CD4-positive, CD25-positive, alpha-beta regulatory T cell (primary cell): ENCODE data around the gene UBQLN1. TPM values are rescaled to one million over a fixed set of nuclear protein-coding genes. Genes with fewer than 3 reads are reported as not detected.

Experiments
- ATAC-seq, 2 donors: fragments of 150-1000 bp; cut with Tn5 transposase; one replicate each; pipeline ENCODE4 v1.10.0; 2021; ENCODE audit warnings: low read depth in 2 of 2, moderate number of reproducible peaks in 2 of 2, moderate library complexity in 1 of 2
- DNase-seq, 3 donors: peaks; one replicate each; pipeline versions ENCODE4 v3.0.0 to v3.0.0-alpha.2; 2012 to 2022; ENCODE audit warnings: mixed read lengths in 1 of 3
- H3K27ac ChIP-seq: one replicate; pipeline ENCODE4 v1.7.0; 2013; ENCODE audit warnings: mild to moderate bottlenecking, low read length; ENCODE audit not compliant: insufficient read depth, poor library complexity, severe bottlenecking
- H3K27me3 ChIP-seq: one replicate; pipeline ENCODE4 v1.7.0; 2013; ENCODE audit warnings: low read length; ENCODE audit not compliant: control insufficient read depth, insufficient read depth
- H3K36me3 ChIP-seq: one replicate; pipeline ENCODE4 v1.7.0; 2013; ENCODE audit warnings: mild to moderate bottlenecking, low read length, moderate library complexity; ENCODE audit not compliant: control insufficient read depth, insufficient read depth
- H3K4me1 ChIP-seq: 2 replicates; pipeline ENCODE4 v1.7.0; 2013; ENCODE audit warnings: mild to moderate bottlenecking, low read length; ENCODE audit not compliant: insufficient read depth, control insufficient read depth, poor library complexity, severe bottlenecking
- H3K4me3 ChIP-seq: one replicate; pipeline ENCODE4 v1.7.0; 2013; ENCODE audit warnings: low read depth, mild to moderate bottlenecking, low read length, moderate library complexity
- H3K9me3 ChIP-seq, 2 experiments: 1 replicate in 1 of 2; 2 replicates in 1 of 2; pipeline ENCODE4 v1.7.0; 2013; ENCODE audit warnings: low read length in 2 of 2, mild to moderate bottlenecking in 1 of 2, moderate library complexity in 1 of 2; ENCODE audit not compliant: control insufficient read depth in 2 of 2
- H3K27ac Mint-ChIP-seq, 3 donors: one replicate each; pipeline ENCODE4 v1.8.0; 2020 to 2022; ENCODE audit warnings: mild to moderate bottlenecking in 3 of 3, mixed read lengths in 3 of 3, moderate library complexity in 2 of 3
- H3K27me3 Mint-ChIP-seq: one replicate; pipeline ENCODE4 v1.8.0; 2022; ENCODE audit warnings: mild to moderate bottlenecking, mixed read lengths
- H3K36me3 Mint-ChIP-seq: one replicate; pipeline ENCODE4 v1.8.0; 2020; ENCODE audit warnings: mixed read lengths
- H3K4me1 Mint-ChIP-seq, 4 donors: one replicate each; pipeline ENCODE4 v1.8.0; 2020 to 2022; ENCODE audit warnings: mixed read lengths in 4 of 4, mild to moderate bottlenecking in 1 of 4
- H3K4me3 Mint-ChIP-seq, 4 donors: one replicate each; pipeline ENCODE4 v1.8.0; 2020 to 2022; ENCODE audit warnings: mild to moderate bottlenecking in 4 of 4, mixed read lengths in 4 of 4, moderate library complexity in 3 of 4
- H3K9me3 Mint-ChIP-seq, 7 donors: one replicate each; pipeline ENCODE4 v1.8.0; 2020 to 2022; ENCODE audit warnings: mixed read lengths in 7 of 7, mild to moderate bottlenecking in 3 of 7, moderate library complexity in 2 of 7
- polyA plus RNA-seq, 4 donors: library from polyadenylated mRNA; unstranded; fragments of 300-500 nt; fragmentation: Illumina TruSeq; gene quantifications; one replicate each; pipeline ENCODE4 v1.2.3, GENCODE V29; 2021
- total RNA-seq: library from RNA; stranded (reverse); gene quantifications from one replicate; pipeline ENCODE4 v1.2.3, GENCODE V29; 2022

Gene UBQLN1
- total and polyA plus RNA-seq, 5 donors from 2014 or later: 70.0 to 141 (median 78.1) TPM

GRCh38 chr9:83665580-83666200, 42.1 kb downstream of the UBQLN1 start:
- H3K36me3 Mint-ChIP-seq: peaks cover 42% of the 10 kb centered on the region
- ATAC-seq: no peak
- H3K27ac Mint-ChIP-seq: peak overlapping the region in 2 of 3 donors; percentile 16 to 55
- no peaks in the 10 kb centered on the region for H3K27me3 Mint-ChIP-seq
- DNase-seq: no peak
- H3K4me1 Mint-ChIP-seq: peaks cover 7 to 16% (median 12%) of the 10 kb centered on the region in 4 donors
- H3K4me1 ChIP-seq: no peaks in the 10 kb centered on the region
- H3K9me3 ChIP-seq: no peaks in the 10 kb centered on the region
- H3K4me3 Mint-ChIP-seq: no peak overlapping the region
- no peak overlapping the region for H3K4me3 ChIP-seq
- H3K9me3 Mint-ChIP-seq: no peaks in the 10 kb centered on the region
- no peaks in the 10 kb centered on the region for H3K27me3 ChIP-seq
- no peak overlapping the region for H3K27ac ChIP-seq
- peaks cover 89% of the 10 kb centered on the region for H3K36me3 ChIP-seq

- Mint-ChIP-seq H3K4me1 (peaks cover 5 to 10% (median 9%) of the 10 kb centered on the region in 4 donors), H3K27me3 (no peaks in the 10 kb centered on the region), H3K4me3 (no peak overlapping the region), H3K9me3 (no peaks in the 10 kb centered on the region), H3K36me3 (peaks cover 32% of the 10 kb centered on the region), H3K27ac (no peak overlapping the region)
- Histone ChIP-seq H3K27me3 (no peaks in the 10 kb centered on the region), H3K36me3 (peaks cover 91% of the 10 kb centered on the region), H3K9me3 (no peaks in the 10 kb centered on the region), H3K27ac (no peak overlapping the region), H3K4me3 (no peak overlapping the region), H3K4me1 (no peaks in the 10 kb centered on the region)
- no peak for ATAC-seq
- no peak for DNase-seq
These were observed 44.8 kb downstream of the UBQLN1 start for GRCh38 chr9:83662933-83663332.

- Mint-ChIP-seq H3K4me3 (no peak overlapping the region), H3K27ac (no peak overlapping the region), H3K9me3 (no peaks in the 10 kb centered on the region), H3K27me3 (no peaks in the 10 kb centered on the region), H3K4me1 (peaks cover 0 to 4% (median 1%) of the 10 kb centered on the region in 4 donors), H3K36me3 (peaks cover 34% of the 10 kb centered on the region)
- H3K4me1 ChIP-seq: no peaks in the 10 kb centered on the region
- H3K27ac ChIP-seq: no peak overlapping the region
- H3K4me3 ChIP-seq: no peak overlapping the region
- DNase-seq: no peak
- no peak for ATAC-seq
- H3K36me3 ChIP-seq: peaks cover 86% of the 10 kb centered on the region
- no peaks in the 10 kb centered on the region for H3K27me3 ChIP-seq
- no peaks in the 10 kb centered on the region for H3K9me3 ChIP-seq
These were observed 50.8 kb downstream of the UBQLN1 start for GRCh38 chr9:83656952-83657351.

GRCh38 chr9:83656032-83656680, 51.6 kb downstream of the UBQLN1 start:
- no peaks in the 10 kb centered on the region for H3K27me3 ChIP-seq
- no peak overlapping the region for H3K4me3 ChIP-seq
- no peak overlapping the region for H3K4me3 Mint-ChIP-seq
- H3K36me3 Mint-ChIP-seq: peaks cover 37% of the 10 kb centered on the region
- ATAC-seq (no peak), DNase-seq (no peak)
- peaks cover 86% of the 10 kb centered on the region for H3K36me3 ChIP-seq
- no peaks in the 10 kb centered on the region for H3K27me3 Mint-ChIP-seq
- H3K27ac ChIP-seq: no peak overlapping the region
- H3K27ac Mint-ChIP-seq: no peak overlapping the region
- no peaks in the 10 kb centered on the region for H3K9me3 ChIP-seq
- peaks cover 0 to 4% (median 1%) of the 10 kb centered on the region in 4 donors for H3K4me1 Mint-ChIP-seq
- no peaks in the 10 kb centered on the region for H3K4me1 ChIP-seq
- no peaks in the 10 kb centered on the region for H3K9me3 Mint-ChIP-seq

- H3K36me3 Mint-ChIP-seq: peaks cover 39% of the 10 kb centered on the region
- ATAC-seq: no peak
- H3K9me3 Mint-ChIP-seq: no peaks in the 10 kb centered on the region
- no peaks in the 10 kb centered on the region for H3K27me3 Mint-ChIP-seq
- H3K27ac Mint-ChIP-seq: no peak overlapping the region
- H3K4me3 Mint-ChIP-seq: no peak overlapping the region
- Histone ChIP-seq H3K27me3 (no peaks in the 10 kb centered on the region), H3K27ac (no peak overlapping the region), H3K9me3 (no peaks in the 10 kb centered on the region), H3K4me3 (no peak overlapping the region), H3K36me3 (peaks cover 83% of the 10 kb centered on the region), H3K4me1 (no peaks in the 10 kb centered on the region)
- H3K4me1 Mint-ChIP-seq: peaks cover 0 to 4% (median 1%) of the 10 kb centered on the region in 4 donors
- DNase-seq: no peak
These were observed 52.3 kb downstream of the UBQLN1 start for GRCh38 chr9:83655433-83655832.

GRCh38 chr9:83652433-83652832, 55.3 kb downstream of the UBQLN1 start:
- H3K4me3 ChIP-seq: no peak overlapping the region
- Mint-ChIP-seq H3K4me3 (no peak overlapping the region), H3K27me3 (no peaks in the 10 kb centered on the region), H3K4me1 (peaks cover 0 to 9% (median 5%) of the 10 kb centered on the region in 4 donors), H3K36me3 (peaks cover 39% of the 10 kb centered on the region), H3K9me3 (no peaks in the 10 kb centered on the region), H3K27ac (no peak overlapping the region)
- H3K27me3 ChIP-seq: no peaks in the 10 kb centered on the region
- ATAC-seq (no peak), DNase-seq (no peak)
- H3K9me3 ChIP-seq: no peaks in the 10 kb centered on the region
- peaks cover 58% of the 10 kb centered on the region for H3K36me3 ChIP-seq
- H3K4me1 ChIP-seq: no peaks in the 10 kb centered on the region
- H3K27ac ChIP-seq: no peak overlapping the region

GRCh38 chr9:83651558-83651957, 56.2 kb downstream of the UBQLN1 start:
- H3K4me3 Mint-ChIP-seq: no peak overlapping the region
- Histone ChIP-seq H3K9me3 (no peaks in the 10 kb centered on the region), H3K4me1 (no peaks in the 10 kb centered on the region), H3K27ac (no peak overlapping the region), H3K4me3 (no peak overlapping the region), H3K36me3 (peaks cover 50% of the 10 kb centered on the region), H3K27me3 (no peaks in the 10 kb centered on the region)
- peak overlapping the region in 1 of 3 donors; percentile 20 for H3K27ac Mint-ChIP-seq
- H3K4me1 Mint-ChIP-seq: peaks cover 0 to 9% (median 5%) of the 10 kb centered on the region in 4 donors
- H3K27me3 Mint-ChIP-seq: no peaks in the 10 kb centered on the region
- DNase-seq: no peak
- no peak for ATAC-seq
- H3K9me3 Mint-ChIP-seq: no peaks in the 10 kb centered on the region
- peaks cover 39% of the 10 kb centered on the region for H3K36me3 Mint-ChIP-seq

- Histone ChIP-seq H3K36me3 (peaks cover 32% of the 10 kb centered on the region), H3K9me3 (no peaks in the 10 kb centered on the region), H3K27ac (no peak overlapping the region), H3K4me1 (no peaks in the 10 kb centered on the region), H3K27me3 (no peaks in the 10 kb centered on the region), H3K4me3 (no peak overlapping the region)
- H3K4me1 Mint-ChIP-seq: peaks cover 0 to 6% (median 3%) of the 10 kb centered on the region in 4 donors
- DNase-seq (no peak), ATAC-seq (no peak)
- H3K36me3 Mint-ChIP-seq: peaks cover 27% of the 10 kb centered on the region
- H3K27me3 Mint-ChIP-seq: no peaks in the 10 kb centered on the region
- H3K9me3 Mint-ChIP-seq: no peaks in the 10 kb centered on the region
- no peak overlapping the region for H3K27ac Mint-ChIP-seq
- H3K4me3 Mint-ChIP-seq: no peak overlapping the region
These were observed 58.2 kb downstream of the UBQLN1 start for GRCh38 chr9:83649515-83649914.
